Natural killer cell treated with Interleukin-12 subunit alpha and Interleukin-12 subunit beta and Interleukin-15 and Interleukin-18, amount 100 ng/mL, for 72 hours (primary cell): ENCODE data around the gene ABCA4. TPM values are rescaled to one million over a fixed set of nuclear protein-coding genes. Genes with fewer than 3 reads are reported as not detected.

Source experiments
- ATAC-seq, 2 donors: fragments of 150-1000 bp; cut with Tn5 transposase in 1 of 2; sonication (Bioruptor Pico), chemical (Tn5 transposase) in 1 of 2; 2 replicates each; pipeline ENCODE4 v1.10.0; 2021
- DNase-seq: peaks from one replicate; pipeline ENCODE4 v3.0.0; 2022; ENCODE audit warnings: low spot score
- H3K27ac Mint-ChIP-seq, 2 donors: 1 replicate in 1 of 2; 2 replicates in 1 of 2; pipeline ENCODE4 v1.8.0; 2022; ENCODE audit warnings: mixed read lengths in 2 of 2, mild to moderate bottlenecking in 1 of 2, moderate library complexity in 1 of 2
- H3K27me3 Mint-ChIP-seq, 2 donors: 1 replicate in 1 of 2; 2 replicates in 1 of 2; pipeline ENCODE4 v1.8.0; 2022; ENCODE audit warnings: mixed read lengths in 2 of 2
- H3K36me3 Mint-ChIP-seq: one replicate; pipeline ENCODE4 v1.8.0; 2022; ENCODE audit warnings: mixed read lengths
- H3K4me1 Mint-ChIP-seq, 2 donors: 1 replicate in 1 of 2; 2 replicates in 1 of 2; pipeline ENCODE4 v1.8.0; 2022; ENCODE audit warnings: low read depth in 2 of 2, mixed read lengths in 2 of 2, mild to moderate bottlenecking in 1 of 2
- H3K4me3 Mint-ChIP-seq: one replicate; pipeline ENCODE4 v1.8.0; 2022; ENCODE audit warnings: mixed read lengths
- H3K9me3 Mint-ChIP-seq: 2 replicates; pipeline ENCODE4 v1.8.0; 2022; ENCODE audit warnings: mixed read lengths
- total RNA-seq, 2 donors: library from RNA; stranded (reverse); gene quantifications; one replicate each; pipeline ENCODE4 v1.2.3, GENCODE V29; 2022

Gene ABCA4
- total RNA-seq, 2 donors from 2014 or later, result not detected

DNA sequence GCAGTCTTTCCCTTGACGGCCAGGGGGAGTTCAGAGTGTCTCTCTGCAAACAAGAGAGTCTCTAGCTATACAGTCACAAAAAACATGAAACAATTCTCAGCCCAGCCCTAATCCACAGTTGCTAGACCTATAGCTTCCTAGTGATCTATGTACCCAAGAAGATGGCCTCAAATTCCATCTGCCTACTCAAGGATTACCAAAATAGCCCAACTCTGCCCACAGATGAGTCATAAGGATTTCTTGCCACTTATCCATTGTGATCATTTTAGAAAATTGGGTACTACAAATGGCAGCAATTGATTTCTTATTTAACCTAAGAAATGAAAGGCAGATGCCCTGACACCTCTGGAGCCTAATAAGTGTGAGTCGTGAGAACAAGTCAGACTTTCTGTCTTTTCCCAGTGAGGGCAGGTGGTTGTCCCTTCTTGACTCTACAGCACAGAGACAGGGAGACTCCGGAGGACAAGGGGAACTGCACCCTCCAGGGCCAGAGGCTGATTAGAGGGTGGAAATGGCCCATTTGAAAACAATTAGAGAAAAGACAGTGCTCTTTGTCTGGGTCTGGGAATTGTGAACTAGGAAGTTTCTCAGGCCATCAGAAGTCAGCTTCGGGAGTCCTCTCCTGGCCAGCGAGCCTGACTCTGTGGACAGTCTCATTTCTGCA is 65.4 kb downstream of the ABCA4 start:
- H3K9me3 Mint-ChIP-seq, result no peaks in the 10 kb centered on the region
- H3K4me1 Mint-ChIP-seq, result no peaks in the 10 kb centered on the region
- no peak for DNase-seq
- H3K27ac Mint-ChIP-seq, result no peak overlapping the region
- ATAC-seq, result no peak
- peaks cover 9 to 18% of the 10 kb centered on the region in 2 donors for H3K27me3 Mint-ChIP-seq
- H3K36me3 Mint-ChIP-seq, result no peaks in the 10 kb centered on the region
- H3K4me3 Mint-ChIP-seq, result no peak overlapping the region

DNA sequence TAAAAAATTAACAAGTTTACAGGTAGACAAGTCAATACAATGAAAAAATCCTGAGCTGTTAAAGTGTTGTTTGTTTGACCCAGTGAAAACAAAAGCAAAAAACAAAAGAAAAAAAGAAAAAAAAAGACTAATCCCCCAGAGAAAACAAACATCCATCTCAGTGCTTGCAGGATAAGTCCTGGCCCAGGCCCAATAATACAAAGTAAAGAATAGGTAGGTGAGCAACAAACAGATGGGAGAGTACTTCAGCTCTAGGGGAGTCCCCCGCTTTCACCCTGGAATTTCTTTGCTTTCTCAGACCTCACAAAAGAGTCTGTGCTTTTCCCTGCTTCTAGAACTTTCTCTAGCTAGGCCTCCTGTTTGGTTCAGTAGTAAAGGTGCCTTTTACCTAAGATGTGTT is 70.3 kb downstream of the ABCA4 start:
- Mint-ChIP-seq H3K4me3 (no peak overlapping the region), H3K27ac (no peak overlapping the region), H3K9me3 (no peaks in the 10 kb centered on the region), H3K4me1 (peaks cover 0 to 2% of the 10 kb centered on the region in 2 donors), H3K27me3 (peaks cover 9 to 17% of the 10 kb centered on the region in 2 donors), H3K36me3 (no peaks in the 10 kb centered on the region)
- ATAC-seq (no peak), DNase-seq (no peak)

DNA sequence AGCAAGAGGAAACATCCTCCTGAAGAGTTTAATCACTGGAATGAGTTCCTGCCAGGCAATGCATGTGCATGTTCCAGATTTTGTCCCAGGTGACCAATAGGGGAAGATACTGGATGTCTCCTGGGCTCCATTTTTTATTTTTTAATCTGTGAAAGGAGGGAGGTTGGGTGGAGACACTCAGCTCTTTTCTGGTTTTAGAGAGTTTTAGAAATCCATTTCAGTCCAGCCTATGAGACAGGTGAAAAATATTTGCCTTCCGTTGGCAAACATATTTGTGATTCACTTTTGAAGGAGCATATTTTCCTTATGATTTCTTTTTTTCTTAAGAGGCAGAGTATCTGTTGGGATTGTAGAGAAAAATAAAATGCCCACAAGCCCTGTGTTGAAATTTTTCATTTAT is 70.7 kb downstream of the ABCA4 start:
- DNase-seq (no peak), ATAC-seq (no peak)
- Mint-ChIP-seq H3K27me3 (peaks cover 9 to 17% of the 10 kb centered on the region in 2 donors), H3K9me3 (no peaks in the 10 kb centered on the region), H3K36me3 (no peaks in the 10 kb centered on the region), H3K4me1 (peaks cover 0 to 5% of the 10 kb centered on the region in 2 donors), H3K4me3 (no peak overlapping the region), H3K27ac (no peak overlapping the region)

DNA sequence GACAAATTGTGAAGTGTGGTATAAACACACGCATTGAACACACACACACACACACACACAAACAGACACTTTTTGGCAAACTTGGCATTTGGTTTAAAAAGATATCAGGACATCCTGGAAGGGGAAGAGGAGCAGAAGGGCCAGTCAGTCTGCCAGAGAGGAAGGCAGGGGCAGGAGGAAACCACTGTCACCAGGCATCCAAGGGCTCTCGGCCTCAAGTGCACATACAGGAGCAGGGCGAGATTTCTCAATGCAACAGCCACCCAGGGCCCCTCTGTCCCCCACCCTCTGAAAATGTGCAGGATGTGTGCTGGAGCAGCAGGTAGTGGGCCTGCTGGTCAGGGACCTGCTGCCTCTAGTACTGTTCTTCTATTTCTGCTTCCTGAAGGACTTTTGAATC is 71.2 kb downstream of the ABCA4 start:
- Mint-ChIP-seq H3K9me3 (no peaks in the 10 kb centered on the region), H3K4me1 (peaks cover 0 to 5% of the 10 kb centered on the region in 2 donors), H3K27me3 (peaks cover 8 to 17% of the 10 kb centered on the region in 2 donors), H3K36me3 (no peaks in the 10 kb centered on the region), H3K4me3 (no peak overlapping the region), H3K27ac (no peak overlapping the region)
- DNase-seq, result no peak
- no peak for ATAC-seq

DNA sequence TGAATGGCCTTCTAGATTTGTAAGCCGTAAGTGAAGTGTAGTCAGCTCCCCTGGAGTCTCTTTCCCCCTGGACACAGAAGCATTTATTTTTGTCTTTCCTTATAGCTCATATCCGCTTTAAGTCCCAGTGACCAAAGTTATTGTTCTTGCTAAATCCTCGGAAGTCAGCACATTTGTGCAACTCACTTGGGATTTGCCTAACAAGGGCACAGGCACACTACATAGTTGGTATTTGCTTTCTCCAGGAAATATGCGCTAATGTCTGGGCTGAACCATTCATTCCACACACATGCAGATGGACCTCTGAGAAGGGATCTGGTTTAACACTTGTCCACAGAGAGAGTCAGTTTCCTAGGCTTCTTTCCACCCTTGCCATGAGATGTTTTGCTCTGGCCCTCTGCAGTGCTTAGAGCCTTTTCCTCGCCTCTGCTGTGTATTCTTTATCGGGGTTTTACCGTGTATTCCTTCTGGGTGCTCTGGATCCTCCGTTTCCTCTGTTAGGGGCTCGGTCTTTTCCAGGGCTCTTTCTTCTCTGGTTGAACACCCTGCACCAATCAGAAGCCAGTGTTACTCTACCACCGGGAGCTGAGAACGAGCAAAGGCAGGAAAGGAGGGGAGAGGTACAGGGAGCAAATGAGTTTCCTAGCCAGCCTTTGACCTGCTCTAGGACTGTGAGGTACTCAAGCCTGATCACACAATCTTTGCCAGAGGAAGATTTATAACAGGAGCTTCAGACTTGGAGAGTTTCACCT is 72.4 kb downstream of the ABCA4 start:
- peaks cover 0 to 5% of the 10 kb centered on the region in 2 donors for H3K4me1 Mint-ChIP-seq
- no peaks in the 10 kb centered on the region for H3K36me3 Mint-ChIP-seq
- no peak for ATAC-seq

DNA sequence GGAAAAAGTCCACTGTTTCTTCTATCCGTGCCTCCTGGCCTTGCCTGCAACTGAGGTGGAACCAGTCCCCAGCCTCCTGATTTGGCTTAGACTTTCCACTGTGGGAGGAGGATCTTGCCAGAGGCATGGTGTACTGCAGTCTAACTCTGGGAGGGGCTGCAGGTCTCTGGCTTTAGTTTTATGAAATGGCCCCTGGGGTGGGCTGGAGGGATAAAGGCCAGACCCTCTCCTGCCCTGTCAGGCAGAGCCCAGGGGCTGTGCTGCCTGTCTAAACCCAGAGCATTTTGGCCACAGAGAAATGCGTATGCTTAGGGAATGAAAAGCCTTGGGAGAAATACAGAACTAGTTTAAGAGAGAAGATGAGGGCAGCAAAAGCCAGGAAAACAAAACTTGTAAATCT is 73.0 kb downstream of the ABCA4 start:
- Mint-ChIP-seq H3K27me3 (peaks cover 0 to 9% of the 10 kb centered on the region in 2 donors), H3K27ac (no peak overlapping the region), H3K4me1 (peaks cover 0 to 5% of the 10 kb centered on the region in 2 donors), H3K9me3 (no peaks in the 10 kb centered on the region), H3K4me3 (no peak overlapping the region), H3K36me3 (no peaks in the 10 kb centered on the region)
- ATAC-seq, result peak in 1 of 2 donors; percentile 29
- no peak for DNase-seq

More for the DNA sequence above, 72.4 kb downstream of the ABCA4 start:
- no peak for DNase-seq
- Mint-ChIP-seq H3K27me3 (peaks cover 0 to 11% of the 10 kb centered on the region in 2 donors), H3K4me3 (no peak overlapping the region), H3K27ac (no peak overlapping the region), H3K9me3 (no peaks in the 10 kb centered on the region)

DNA sequence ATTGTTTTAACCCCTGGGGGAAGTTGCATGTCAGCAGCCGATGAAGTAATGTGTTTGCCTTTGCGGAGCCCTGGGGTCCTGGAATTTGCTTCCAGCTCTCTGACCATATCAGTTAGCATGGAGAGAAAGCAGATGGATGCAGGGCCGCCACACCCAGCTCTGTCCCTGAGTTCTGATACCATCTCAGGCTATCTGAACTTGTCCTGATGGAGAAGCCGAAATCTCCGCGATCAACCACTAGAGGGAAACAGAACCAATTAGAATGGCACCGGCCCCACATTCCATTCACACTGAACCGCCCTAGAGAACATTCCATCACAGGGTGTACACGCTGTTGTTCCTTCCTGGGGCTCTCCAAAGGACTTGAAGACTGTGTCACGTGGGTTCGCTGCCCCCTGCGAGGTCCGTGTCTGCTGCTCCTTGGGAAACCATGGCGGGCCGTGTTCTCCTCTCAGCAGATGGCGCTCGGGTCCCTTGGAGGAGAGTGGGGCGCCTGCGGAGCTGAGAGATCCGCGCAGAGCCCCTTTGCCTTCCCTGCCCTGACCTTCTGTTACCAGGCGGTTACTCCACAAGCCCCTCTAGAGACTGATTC is 75.4 kb downstream of the ABCA4 start:
- DNase-seq, result no peak
- Mint-ChIP-seq H3K4me3 (peak overlapping the region; percentile 49), H3K27ac (no peak overlapping the region), H3K4me1 (peaks cover 0 to 5% of the 10 kb centered on the region in 2 donors), H3K9me3 (no peaks in the 10 kb centered on the region), H3K36me3 (no peaks in the 10 kb centered on the region), H3K27me3 (peaks cover 0 to 7% of the 10 kb centered on the region in 2 donors)
- peak; percentile 37 to 69 for ATAC-seq

DNA sequence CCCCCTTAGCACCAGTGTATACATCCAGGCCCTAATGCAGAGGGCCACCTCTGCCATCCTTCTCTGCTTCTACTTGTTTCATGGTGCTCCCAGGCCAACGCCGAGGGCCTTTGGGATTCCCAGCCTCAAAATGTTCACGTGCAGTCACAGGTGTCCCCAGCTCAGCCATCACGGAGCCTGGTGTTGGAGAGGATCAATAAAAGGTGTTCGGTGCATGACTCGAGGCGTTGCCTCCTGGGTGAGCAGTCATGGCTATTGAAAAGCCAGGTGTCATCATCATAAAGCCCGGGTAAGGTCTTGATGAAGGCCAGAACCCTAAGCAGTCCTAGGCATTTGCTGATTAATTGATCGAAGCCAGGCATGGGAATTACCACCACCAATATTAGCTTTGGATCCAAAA is 76.1 kb downstream of the ABCA4 start:
- H3K4me1 Mint-ChIP-seq, result peaks cover 0 to 5% of the 10 kb centered on the region in 2 donors
- H3K36me3 Mint-ChIP-seq, result no peaks in the 10 kb centered on the region
- peaks cover under 1 to 7% of the 10 kb centered on the region in 2 donors for H3K27me3 Mint-ChIP-seq
- H3K9me3 Mint-ChIP-seq, result no peaks in the 10 kb centered on the region
- H3K4me3 Mint-ChIP-seq, result no peak overlapping the region
- H3K27ac Mint-ChIP-seq, result no peak overlapping the region
- ATAC-seq, result no peak
- DNase-seq, result no peak

DNA sequence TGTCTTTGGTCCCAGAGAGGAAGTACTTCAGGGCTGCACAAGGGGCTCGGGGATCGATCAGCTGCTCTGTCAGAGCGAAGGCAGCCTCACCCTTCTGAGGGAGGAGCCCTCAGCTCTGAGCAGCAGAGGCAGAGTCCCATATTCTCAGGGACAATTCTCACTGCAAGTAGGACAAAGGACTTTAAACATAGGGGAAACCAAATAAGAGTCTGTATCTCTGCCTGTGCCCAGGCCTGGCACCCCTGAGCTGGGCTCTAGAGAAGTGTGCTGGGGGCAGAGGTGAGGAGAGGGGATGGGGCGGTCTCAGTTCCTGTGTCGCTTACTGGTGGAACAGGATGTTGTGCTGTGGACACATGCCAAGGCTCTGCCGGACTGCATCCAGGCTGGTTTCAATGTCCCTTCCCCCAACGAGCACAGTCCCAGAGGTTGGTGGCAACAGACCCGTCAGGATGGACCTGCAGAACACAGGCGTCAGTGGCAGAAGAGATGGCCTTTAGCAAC is 76.6 kb downstream of the ABCA4 start:
- Mint-ChIP-seq H3K9me3 (no peaks in the 10 kb centered on the region), H3K36me3 (no peaks in the 10 kb centered on the region), H3K4me1 (peaks cover 5 to 8% of the 10 kb centered on the region in 2 donors), H3K4me3 (no peak overlapping the region), H3K27ac (no peak overlapping the region), H3K27me3 (peaks cover 6 to 9% of the 10 kb centered on the region in 2 donors)
- ATAC-seq (peak in 1 of 2 donors; percentile 22), DNase-seq (no peak)

DNA sequence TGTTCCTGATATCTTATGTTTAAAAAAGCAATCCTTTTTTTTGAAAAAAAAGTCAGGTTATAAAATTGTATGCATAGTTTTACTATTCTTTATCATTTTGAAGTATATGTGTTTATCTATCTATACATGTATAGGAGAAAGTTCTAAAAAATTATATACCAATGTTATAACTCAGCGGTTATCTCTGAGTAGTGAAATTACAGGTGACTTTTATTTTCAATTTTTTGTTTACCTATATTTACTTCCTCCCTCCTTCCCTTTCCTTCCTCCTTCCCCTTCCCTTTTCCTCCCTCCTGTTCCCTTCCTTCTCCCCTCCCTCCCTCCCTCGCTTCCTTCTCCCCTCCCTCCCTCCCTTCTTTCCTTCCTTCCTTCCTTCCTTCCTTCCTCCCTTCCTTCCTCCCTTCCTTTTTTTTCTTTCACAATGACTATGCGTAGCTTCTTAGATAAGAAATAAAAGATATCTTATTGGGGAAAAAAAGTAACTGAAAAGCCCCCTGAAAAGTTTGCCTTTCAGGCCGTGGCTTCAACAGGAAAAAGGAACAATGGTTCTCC is 77.1 kb downstream of the ABCA4 start:
- no peak for DNase-seq
- Mint-ChIP-seq H3K4me1 (peaks cover 7 to 11% of the 10 kb centered on the region in 2 donors), H3K27me3 (peaks cover 7 to 9% of the 10 kb centered on the region in 2 donors), H3K27ac (no peak overlapping the region), H3K9me3 (no peaks in the 10 kb centered on the region), H3K4me3 (no peak overlapping the region), H3K36me3 (no peaks in the 10 kb centered on the region)
- no peak for ATAC-seq

DNA sequence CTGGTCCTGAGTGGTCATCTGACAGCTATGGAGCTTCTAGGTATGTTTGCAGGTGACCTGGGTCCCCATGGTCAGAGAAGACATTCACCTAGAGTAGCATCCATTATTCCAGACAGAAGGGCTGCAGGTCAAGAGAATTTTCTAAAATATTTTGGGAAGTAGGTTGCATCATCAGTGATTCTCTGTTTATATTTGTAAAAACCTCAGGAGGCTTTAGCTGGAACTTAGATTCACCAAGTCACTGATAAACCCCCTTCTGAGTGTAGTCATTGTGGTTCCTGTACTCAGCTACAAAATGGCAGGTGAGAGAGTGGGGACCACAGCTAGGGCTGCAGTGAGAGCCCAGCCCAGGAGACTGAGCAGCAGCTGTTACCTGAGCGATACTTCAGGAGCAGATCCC is 78.6 kb downstream of the ABCA4 start:
- peaks cover 7 to 11% of the 10 kb centered on the region in 2 donors for H3K4me1 Mint-ChIP-seq
- H3K27ac Mint-ChIP-seq, result no peak overlapping the region
- ATAC-seq (no peak), DNase-seq (no peak)
- no peaks in the 10 kb centered on the region for H3K36me3 Mint-ChIP-seq
- peaks cover 2 to 7% of the 10 kb centered on the region in 2 donors for H3K27me3 Mint-ChIP-seq
- no peaks in the 10 kb centered on the region for H3K9me3 Mint-ChIP-seq
- H3K4me3 Mint-ChIP-seq, result no peak overlapping the region

DNA sequence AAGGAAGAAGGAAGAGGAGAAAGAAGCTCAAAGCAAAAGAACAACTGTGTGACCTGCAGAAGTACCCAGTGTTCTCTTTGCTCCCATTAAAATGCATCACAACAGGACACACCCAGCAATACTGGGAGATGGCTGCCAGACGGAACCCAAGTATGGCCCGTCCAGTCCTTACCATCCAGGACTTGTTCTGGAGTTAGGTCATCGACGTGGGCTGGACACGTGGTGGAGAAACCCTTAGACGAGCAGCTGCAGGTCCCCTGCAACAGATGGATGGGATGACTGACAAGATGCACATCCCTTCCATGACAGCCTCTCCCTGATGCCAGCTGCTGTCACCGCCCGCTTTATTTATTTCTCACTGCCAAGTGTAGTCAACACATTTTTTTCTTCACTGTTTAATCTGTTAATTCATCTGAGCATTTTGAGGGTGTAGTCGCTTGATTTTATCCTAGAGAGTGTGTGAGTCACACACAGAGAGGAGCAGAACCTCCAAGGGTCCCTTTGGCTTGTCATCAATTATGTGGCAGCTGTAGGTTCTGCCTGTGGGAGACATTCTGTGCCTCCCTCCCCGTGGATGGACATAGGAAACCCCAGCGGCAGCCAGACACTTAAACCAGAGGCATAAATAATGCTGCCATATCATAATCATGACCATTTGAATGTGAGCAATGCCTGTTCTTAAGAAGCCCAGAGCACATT is 80.9 kb downstream of the ABCA4 start:
- Mint-ChIP-seq H3K27me3 (peaks cover 2 to 7% of the 10 kb centered on the region in 2 donors), H3K36me3 (no peaks in the 10 kb centered on the region), H3K9me3 (no peaks in the 10 kb centered on the region), H3K4me3 (no peak overlapping the region), H3K27ac (no peak overlapping the region), H3K4me1 (peaks cover 16% of the 10 kb centered on the region in 2 donors)
- DNase-seq (no peak), ATAC-seq (no peak)

DNA sequence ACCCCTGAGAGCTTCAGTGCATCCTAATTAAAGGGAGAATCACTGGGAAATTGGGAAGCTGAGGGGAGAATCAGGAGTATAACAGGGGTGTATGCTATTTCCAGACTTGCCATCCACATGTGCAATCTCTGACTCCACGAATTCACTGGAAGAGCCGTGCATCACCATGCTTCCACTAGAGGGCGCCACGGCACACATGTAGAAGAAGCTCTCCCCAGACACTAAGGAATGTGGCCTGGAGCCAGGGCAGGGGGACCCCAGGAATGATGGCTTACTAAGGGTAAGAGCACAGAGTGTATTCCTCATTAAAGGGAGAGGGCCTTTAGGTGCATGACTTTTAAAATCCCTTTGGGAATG is 81.5 kb downstream of the ABCA4 start:
- H3K27me3 Mint-ChIP-seq, result peaks cover 2 to 7% of the 10 kb centered on the region in 2 donors
- no peaks in the 10 kb centered on the region for H3K9me3 Mint-ChIP-seq
- H3K4me3 Mint-ChIP-seq, result no peak overlapping the region
- H3K27ac Mint-ChIP-seq, result no peak overlapping the region
- DNase-seq (no peak), ATAC-seq (no peak)
- H3K4me1 Mint-ChIP-seq, result peaks cover 18 to 20% of the 10 kb centered on the region in 2 donors
- no peaks in the 10 kb centered on the region for H3K36me3 Mint-ChIP-seq
